Measurements from ENCODE around the gene KRT79.
"Not testable (repeated sequence)": the region's sequence is repeated elsewhere in the genome, so short reads cannot be mapped to it uniquely, and the experiment has no call there.

KRT79 gene

GRCh38 chr12:52805739-52806138 is 28.4 kb downstream of the KRT79 start:
- DNase-seq (ENCODE audit: low spot score), result no peak

- DNase-seq (ENCODE audit: low spot score), result no peak
Observed at GRCh38 chr12:52805000-52805399, 29.1 kb downstream of the KRT79 start.

- no peak for DNase-seq (ENCODE audit: low spot score)
Observed at GRCh38 chr12:52802442-52802841, 31.7 kb downstream of the KRT79 start.

GRCh38 chr12:52801773-52802172 is 32.3 kb downstream of the KRT79 start:
- no peak for DNase-seq (ENCODE audit: low spot score)

GRCh38 chr12:52800259-52800917 is 33.7 kb downstream of the KRT79 start:
- no peak for DNase-seq (ENCODE audit: low spot score)

GRCh38 chr12:52799505-52800211 is 34.5 kb downstream of the KRT79 start:
- no peak for DNase-seq (ENCODE audit: low spot score)

- DNase-seq (ENCODE audit: low spot score), result no peak
Observed at GRCh38 chr12:52798671-52799504, 35.2 kb downstream of the KRT79 start.

GRCh38 chr12:52798003-52798670 is 36.0 kb downstream of the KRT79 start:
- DNase-seq (ENCODE audit: low spot score), result no peak

- no peak for DNase-seq (ENCODE audit: low spot score)
Observed at GRCh38 chr12:52797529-52797894, 36.6 kb downstream of the KRT79 start.

- DNase-seq (ENCODE audit: low spot score), result no peak
Observed at GRCh38 chr12:52796839-52797528, 37.1 kb downstream of the KRT79 start.

GRCh38 chr12:52796429-52796794 is 37.7 kb downstream of the KRT79 start:
- DNase-seq (ENCODE audit: low spot score), result no peak

- DNase-seq (ENCODE audit: low spot score), result no peak
Observed at GRCh38 chr12:52795694-52796428, 38.2 kb downstream of the KRT79 start, which contains the start of gene KRT3. Gene KRT3 (minus strand): TSS chr12:52796117. CDS start chr12:52796042, 75 bp downstream.

GRCh38 chr12:52795332-52795674 is 38.8 kb downstream of the KRT79 start:
- DNase-seq (ENCODE audit: low spot score), result not testable (repeated sequence)

- DNase-seq (ENCODE audit: low spot score), result no peak
Observed at GRCh38 chr12:52794479-52795331, 39.4 kb downstream of the KRT79 start.

- DNase-seq (ENCODE audit: low spot score), result no peak
Observed at GRCh38 chr12:52792185-52793029, 41.7 kb downstream of the KRT79 start.

- no peak for DNase-seq (ENCODE audit: low spot score)
Observed at GRCh38 chr12:52791271-52792184, 42.6 kb downstream of the KRT79 start.

GRCh38 chr12:52790427-52791270 is 43.5 kb downstream of the KRT79 start:
- DNase-seq (ENCODE audit: low spot score), result no peak
